ENCODE measurements around the gene ASAP2.

GRCh38 chr2:9391961-9392720 is 185.5 kb downstream of the ASAP2 start:
- no peak for TF ChIP-seq POLR2AphosphoS5 (IDR thresholded peaks at IDR 0.05)
- TF ChIP-seq CTCF (IDR thresholded peaks at IDR 0.05; ENCODE audit: poor library complexity, severe bottlenecking), result no peak
- TF ChIP-seq RAD21 (conservative IDR thresholded peaks at IDR 0.05), result no peak
- TF ChIP-seq EP300 (conservative IDR thresholded peaks at IDR 0.05; ENCODE audit: poor library complexity, severe bottlenecking), result no peak
- no peak for TF ChIP-seq TAF1 (IDR thresholded peaks at IDR 0.05; ENCODE audit: low read depth)
